Natural killer cell (primary cell): ENCODE measurements around the gene ANO10. TPM values are rescaled to one million over a fixed set of nuclear protein-coding genes. Genes with fewer than 3 reads are reported as not detected.

Experiments used
- ATAC-seq, 3 donors: fragments of 150-1000 bp in 2 of 3; fragments of 200-7000 bp in 1 of 3; cut with Tn5 transposase; 1 replicate in 1 of 3; 2 replicates in 2 of 3; pipeline ENCODE4 v1.10.0; 2021; ENCODE audit warnings: mild to moderate bottlenecking in 2 of 3, moderate library complexity in 2 of 3
- DNase-seq, 2 donors: peaks; one replicate each; pipeline versions ENCODE4 v3.0.0 to v3.0.0-alpha.2; 2013 to 2021; ENCODE audit warnings: mixed read lengths in 1 of 2
- H3K27ac ChIP-seq: one replicate; pipeline ENCODE4 v1.5.1; 2013; ENCODE audit warnings: mild to moderate bottlenecking, low read length
- H3K27me3 ChIP-seq: one replicate; pipeline ENCODE4 v1.6.1; 2013; ENCODE audit warnings: low read length; ENCODE audit not compliant: control insufficient read depth, insufficient read depth
- H3K36me3 ChIP-seq: one replicate; pipeline ENCODE4 v1.6.1; 2013; ENCODE audit warnings: low read length; ENCODE audit not compliant: control insufficient read depth, insufficient read depth
- H3K4me1 ChIP-seq: one replicate; pipeline ENCODE4 v1.6.1; 2013; ENCODE audit warnings: low read length; ENCODE audit not compliant: control insufficient read depth, insufficient read depth
- H3K4me3 ChIP-seq: one replicate; pipeline ENCODE4 v1.5.1; 2013; ENCODE audit warnings: low read length
- H3K9me3 ChIP-seq: one replicate; pipeline ENCODE4 v1.6.1; 2013; ENCODE audit warnings: low read length; ENCODE audit not compliant: control insufficient read depth, insufficient read depth
- H3K27ac Mint-ChIP-seq, 2 donors: one replicate each; pipeline ENCODE4 v1.8.0; 2022; ENCODE audit warnings: mild to moderate bottlenecking in 2 of 2, mixed read lengths in 2 of 2, moderate library complexity in 1 of 2
- H3K27me3 Mint-ChIP-seq, 2 donors: one replicate each; pipeline ENCODE4 v1.8.0; 2022; ENCODE audit warnings: low read depth in 2 of 2, mixed read lengths in 2 of 2
- H3K36me3 Mint-ChIP-seq: one replicate; pipeline ENCODE4 v1.8.0; 2022; ENCODE audit warnings: mixed read lengths
- H3K4me1 Mint-ChIP-seq, 2 donors: one replicate each; pipeline ENCODE4 v1.8.0; 2022; ENCODE audit warnings: mixed read lengths in 2 of 2
- H3K4me3 Mint-ChIP-seq: one replicate; pipeline ENCODE4 v1.8.0; 2022; ENCODE audit warnings: mild to moderate bottlenecking, moderate library complexity, mixed read lengths
- H3K9me3 Mint-ChIP-seq, 2 donors: one replicate each; pipeline ENCODE4 v1.8.0; 2022; ENCODE audit warnings: mixed read lengths in 2 of 2
- WGBS: methylation state at CpG from one replicate; pipeline ENCODE4 v1.1.7; 2013; ENCODE audit warnings: missing lambda C conversion rate; ENCODE audit not compliant: insufficient coverage; 5-methylcytosine and 5-hydroxymethylcytosine counted together
- intact Hi-C: fragments of 100-400 bp; cut with micrococcal nuclease; formaldehyde crosslinking; loops from one replicate; pipeline ENCODE4 v1.14.2; 2022
- total RNA-seq, 4 donors: library from RNA; stranded (reverse); fragments of 120-200 nt in 1 of 4; gene quantifications; one replicate each; pipeline versions ENCODE4 v1.2.3 to v1.2.4, GENCODE V29; 2013 to 2022
- TF ChIP-seq, protein P1 (sequence below): fragments of 200-600 bp; IDR thresholded peaks from one replicate; pipeline ENCODE4 v1.8.0; 2022; ENCODE audit warnings: antibody characterized with exemption

The ANO10 gene
- total RNA-seq, 3 donors from 2014 or later (not counting 1 experiment from before 2014, with no cell fraction given) = 8.9 to 11.2 (median 10.9) TPM

DNA sequence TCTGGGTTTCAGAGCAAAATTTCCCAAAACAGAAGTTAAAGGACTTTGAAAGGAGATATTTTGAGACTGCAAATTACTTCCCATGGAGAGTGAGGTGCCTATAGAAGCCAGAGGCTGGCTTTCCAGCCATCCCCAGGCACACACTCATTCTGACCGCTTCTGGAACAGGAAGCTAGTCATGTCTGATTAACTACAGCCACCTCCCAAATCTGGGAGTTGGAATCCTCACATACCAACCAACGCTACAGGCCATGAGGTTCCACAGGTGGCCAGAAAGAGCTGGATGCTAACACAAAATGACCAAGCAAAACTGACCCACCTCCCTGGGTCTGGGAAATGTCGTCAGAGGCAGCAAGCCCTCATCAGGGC is 248.3 kb downstream of the ANO10 start:
- no peak for ATAC-seq
- H3K27me3 Mint-ChIP-seq = no peaks in the 10 kb centered on the region
- H3K4me1 Mint-ChIP-seq = peaks cover 41 to 54% of the 10 kb centered on the region in 2 donors
- no peak overlapping the region for H3K4me3 ChIP-seq
- 95% methylated on average over 3 of the region's 3 CpGs for WGBS
- H3K4me3 Mint-ChIP-seq = no peak overlapping the region
- H3K36me3 Mint-ChIP-seq = no peaks in the 10 kb centered on the region
- H3K9me3 Mint-ChIP-seq = no peaks in the 10 kb centered on the region
- no peak overlapping the region for H3K27ac ChIP-seq
- H3K36me3 ChIP-seq = no peaks in the 10 kb centered on the region
- intact Hi-C loops = no loop called here
- no peak overlapping the region for H3K27ac Mint-ChIP-seq
- no peaks in the 10 kb centered on the region for H3K9me3 ChIP-seq
- DNase-seq = no peak
- H3K27me3 ChIP-seq = no peaks in the 10 kb centered on the region
- H3K4me1 ChIP-seq = peaks cover 47% of the 10 kb centered on the region
- TF ChIP-seq, protein P1, sequence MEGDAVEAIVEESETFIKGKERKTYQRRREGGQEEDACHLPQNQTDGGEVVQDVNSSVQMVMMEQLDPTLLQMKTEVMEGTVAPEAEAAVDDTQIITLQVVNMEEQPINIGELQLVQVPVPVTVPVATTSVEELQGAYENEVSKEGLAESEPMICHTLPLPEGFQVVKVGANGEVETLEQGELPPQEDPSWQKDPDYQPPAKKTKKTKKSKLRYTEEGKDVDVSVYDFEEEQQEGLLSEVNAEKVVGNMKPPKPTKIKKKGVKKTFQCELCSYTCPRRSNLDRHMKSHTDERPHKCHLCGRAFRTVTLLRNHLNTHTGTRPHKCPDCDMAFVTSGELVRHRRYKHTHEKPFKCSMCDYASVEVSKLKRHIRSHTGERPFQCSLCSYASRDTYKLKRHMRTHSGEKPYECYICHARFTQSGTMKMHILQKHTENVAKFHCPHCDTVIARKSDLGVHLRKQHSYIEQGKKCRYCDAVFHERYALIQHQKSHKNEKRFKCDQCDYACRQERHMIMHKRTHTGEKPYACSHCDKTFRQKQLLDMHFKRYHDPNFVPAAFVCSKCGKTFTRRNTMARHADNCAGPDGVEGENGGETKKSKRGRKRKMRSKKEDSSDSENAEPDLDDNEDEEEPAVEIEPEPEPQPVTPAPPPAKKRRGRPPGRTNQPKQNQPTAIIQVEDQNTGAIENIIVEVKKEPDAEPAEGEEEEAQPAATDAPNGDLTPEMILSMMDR = no peak

DNA sequence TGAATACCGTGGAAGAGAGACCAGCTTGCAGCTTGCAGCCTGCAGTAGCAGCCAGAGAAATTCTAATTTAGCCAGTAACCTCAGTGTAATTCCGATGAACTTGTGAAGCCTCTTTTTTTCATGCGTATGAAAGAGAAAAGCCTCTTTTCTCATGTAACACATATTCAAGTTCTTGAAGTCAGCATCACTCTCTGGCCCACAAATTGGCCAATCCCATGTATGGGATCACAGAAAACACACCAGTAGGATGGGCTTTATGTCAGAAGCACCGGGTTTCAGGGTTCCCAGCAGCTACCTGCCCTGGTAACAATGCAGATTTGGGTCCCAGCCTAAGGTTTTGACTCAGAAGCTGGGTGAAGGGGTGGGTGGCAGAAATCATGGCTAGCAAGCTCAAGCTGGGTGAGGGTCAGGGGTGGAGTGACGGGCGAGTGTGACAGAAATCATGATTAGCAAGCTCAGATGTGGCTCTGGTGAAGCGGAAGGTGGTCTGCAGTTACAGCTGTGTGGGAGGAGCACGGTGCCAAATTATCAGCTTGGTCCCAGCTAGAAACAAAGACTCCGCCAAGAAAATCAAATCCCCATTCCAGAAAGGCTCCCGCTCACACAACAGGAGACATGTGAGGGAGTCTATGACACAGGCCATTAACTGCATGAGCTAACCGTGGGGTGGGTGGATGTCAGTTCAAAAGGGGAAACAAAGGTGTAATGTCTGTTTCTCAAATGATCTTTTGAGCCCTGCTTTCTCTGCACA is 248.8 kb downstream of the ANO10 start:
- intact Hi-C loops = no loop called here
- 95% methylated on average over 11 of the region's 11 CpGs for WGBS
- Mint-ChIP-seq H3K27me3 (no peaks in the 10 kb centered on the region), H3K27ac (no peak overlapping the region), H3K9me3 (no peaks in the 10 kb centered on the region), H3K4me3 (no peak overlapping the region), H3K36me3 (no peaks in the 10 kb centered on the region), H3K4me1 (peaks cover 35 to 54% of the 10 kb centered on the region in 2 donors)
- no peak overlapping the region for H3K27ac ChIP-seq
- H3K4me3 ChIP-seq = no peak overlapping the region
- DNase-seq = no peak
- peaks cover 42% of the 10 kb centered on the region for H3K4me1 ChIP-seq
- H3K36me3 ChIP-seq = no peaks in the 10 kb centered on the region
- no peaks in the 10 kb centered on the region for H3K27me3 ChIP-seq
- ATAC-seq = no peak
- TF ChIP-seq, protein P1 = no peak
- H3K9me3 ChIP-seq = no peaks in the 10 kb centered on the region

DNA sequence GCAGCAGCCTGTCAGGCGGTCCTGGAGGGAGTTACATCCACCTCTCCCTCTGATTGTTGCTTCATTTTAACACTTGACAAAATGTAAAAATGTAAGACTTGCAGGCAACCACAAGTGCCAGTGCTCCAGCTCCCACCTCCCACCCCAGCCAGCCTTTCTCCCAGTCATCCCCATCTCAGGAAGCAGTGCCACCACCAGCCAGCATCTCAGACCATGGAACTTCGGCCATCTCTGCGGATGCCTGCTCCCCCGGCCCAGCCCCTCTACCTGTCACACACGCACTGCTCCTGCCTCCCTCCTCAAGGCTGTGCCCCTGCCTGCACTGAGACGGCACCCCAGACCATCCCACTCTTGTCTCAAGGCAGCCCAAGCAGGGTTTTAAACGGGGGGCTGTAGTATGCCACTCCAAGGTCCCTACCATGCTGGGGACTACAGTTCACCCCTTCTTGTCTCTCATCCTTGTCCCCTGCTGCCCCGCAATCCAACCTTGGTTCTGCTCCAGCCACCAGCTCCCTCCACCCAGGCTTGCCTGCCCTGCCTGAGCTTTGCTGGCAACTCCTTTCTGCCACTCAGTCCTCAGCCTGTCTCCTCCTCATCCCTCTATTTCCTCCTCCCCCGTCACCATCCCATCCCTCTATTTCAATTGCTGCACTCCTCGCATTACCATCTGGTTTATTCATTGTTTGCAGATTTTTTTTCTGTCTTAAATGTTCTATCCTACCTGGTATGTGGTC is 249.6 kb downstream of the ANO10 start:
- intact Hi-C loops = no loop called here
- H3K4me1 ChIP-seq = peaks cover 36% of the 10 kb centered on the region
- H3K4me3 ChIP-seq = no peak overlapping the region
- Mint-ChIP-seq H3K27ac (peak overlapping the region in 1 of 2 donors; percentile 65), H3K4me1 (peaks cover 29 to 49% of the 10 kb centered on the region in 2 donors), H3K9me3 (no peaks in the 10 kb centered on the region), H3K27me3 (no peaks in the 10 kb centered on the region), H3K4me3 (no peak overlapping the region), H3K36me3 (no peaks in the 10 kb centered on the region)
- H3K27me3 ChIP-seq = no peaks in the 10 kb centered on the region
- no peaks in the 10 kb centered on the region for H3K9me3 ChIP-seq
- H3K36me3 ChIP-seq = no peaks in the 10 kb centered on the region
- no peak overlapping the region for H3K27ac ChIP-seq
- ATAC-seq = no peak
- no peak for DNase-seq
- TF ChIP-seq, protein P1 = no peak
- 94% methylated on average over 10 of the region's 10 CpGs for WGBS
